ENCODE results near the gene CTBP2.

CTBP2 gene

DNA sequence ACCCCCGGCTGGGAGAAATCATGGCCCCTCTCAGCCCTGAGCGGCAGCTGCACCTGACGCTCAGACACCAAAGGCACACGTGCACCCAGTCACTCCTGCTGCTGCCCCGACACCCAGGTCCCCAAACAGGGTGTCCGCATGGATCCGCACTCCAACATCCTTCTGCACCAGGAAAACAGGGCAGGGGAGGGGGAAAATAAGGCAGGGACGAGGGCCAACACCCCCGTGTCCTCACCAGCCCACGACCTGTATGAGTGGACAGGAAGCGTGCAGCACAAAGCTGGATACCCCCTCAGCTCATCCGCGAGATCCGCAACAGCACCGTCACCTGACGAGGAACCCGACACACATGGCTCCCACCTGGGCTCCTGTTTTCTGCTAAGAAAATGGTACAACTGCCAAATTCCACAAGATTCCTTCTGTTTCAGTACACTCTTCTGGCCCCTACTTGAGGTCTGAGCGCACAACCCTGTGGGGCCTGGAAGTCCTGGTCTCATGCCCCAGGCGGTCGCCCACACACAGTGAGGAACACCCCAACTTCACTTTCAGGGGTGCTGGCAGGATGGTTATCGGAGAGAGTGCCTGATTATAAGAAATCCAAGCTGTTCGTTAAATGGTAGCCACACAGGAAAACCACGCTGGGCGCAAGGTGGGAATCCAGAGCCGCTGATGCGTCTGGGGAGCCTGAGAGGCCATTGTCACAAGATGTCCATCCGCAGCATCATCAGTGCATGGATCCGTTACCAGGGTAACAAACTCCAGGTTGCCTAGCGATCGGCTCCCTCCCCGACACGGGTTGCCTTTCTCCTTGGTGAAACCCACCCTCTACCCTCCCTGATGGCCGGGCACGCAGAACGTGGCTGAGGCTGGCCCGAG is 154.8 kb downstream of the CTBP2 start:
- H3K4me3 ChIP-seq (ENCODE audit: low read depth, low read length) = no peak overlapping the region
- TF ChIP-seq, protein P1, sequence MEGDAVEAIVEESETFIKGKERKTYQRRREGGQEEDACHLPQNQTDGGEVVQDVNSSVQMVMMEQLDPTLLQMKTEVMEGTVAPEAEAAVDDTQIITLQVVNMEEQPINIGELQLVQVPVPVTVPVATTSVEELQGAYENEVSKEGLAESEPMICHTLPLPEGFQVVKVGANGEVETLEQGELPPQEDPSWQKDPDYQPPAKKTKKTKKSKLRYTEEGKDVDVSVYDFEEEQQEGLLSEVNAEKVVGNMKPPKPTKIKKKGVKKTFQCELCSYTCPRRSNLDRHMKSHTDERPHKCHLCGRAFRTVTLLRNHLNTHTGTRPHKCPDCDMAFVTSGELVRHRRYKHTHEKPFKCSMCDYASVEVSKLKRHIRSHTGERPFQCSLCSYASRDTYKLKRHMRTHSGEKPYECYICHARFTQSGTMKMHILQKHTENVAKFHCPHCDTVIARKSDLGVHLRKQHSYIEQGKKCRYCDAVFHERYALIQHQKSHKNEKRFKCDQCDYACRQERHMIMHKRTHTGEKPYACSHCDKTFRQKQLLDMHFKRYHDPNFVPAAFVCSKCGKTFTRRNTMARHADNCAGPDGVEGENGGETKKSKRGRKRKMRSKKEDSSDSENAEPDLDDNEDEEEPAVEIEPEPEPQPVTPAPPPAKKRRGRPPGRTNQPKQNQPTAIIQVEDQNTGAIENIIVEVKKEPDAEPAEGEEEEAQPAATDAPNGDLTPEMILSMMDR (IDR thresholded peaks at IDR 0.05; ENCODE audit: low read depth, low read length) = no peak
- DNase-seq (ENCODE audit: low read depth, low spot score) = no peak
- in situ Hi-C loops (cut with HindIII; ENCODE audit: low sequenced_read_pairs) = no loop called here

DNA sequence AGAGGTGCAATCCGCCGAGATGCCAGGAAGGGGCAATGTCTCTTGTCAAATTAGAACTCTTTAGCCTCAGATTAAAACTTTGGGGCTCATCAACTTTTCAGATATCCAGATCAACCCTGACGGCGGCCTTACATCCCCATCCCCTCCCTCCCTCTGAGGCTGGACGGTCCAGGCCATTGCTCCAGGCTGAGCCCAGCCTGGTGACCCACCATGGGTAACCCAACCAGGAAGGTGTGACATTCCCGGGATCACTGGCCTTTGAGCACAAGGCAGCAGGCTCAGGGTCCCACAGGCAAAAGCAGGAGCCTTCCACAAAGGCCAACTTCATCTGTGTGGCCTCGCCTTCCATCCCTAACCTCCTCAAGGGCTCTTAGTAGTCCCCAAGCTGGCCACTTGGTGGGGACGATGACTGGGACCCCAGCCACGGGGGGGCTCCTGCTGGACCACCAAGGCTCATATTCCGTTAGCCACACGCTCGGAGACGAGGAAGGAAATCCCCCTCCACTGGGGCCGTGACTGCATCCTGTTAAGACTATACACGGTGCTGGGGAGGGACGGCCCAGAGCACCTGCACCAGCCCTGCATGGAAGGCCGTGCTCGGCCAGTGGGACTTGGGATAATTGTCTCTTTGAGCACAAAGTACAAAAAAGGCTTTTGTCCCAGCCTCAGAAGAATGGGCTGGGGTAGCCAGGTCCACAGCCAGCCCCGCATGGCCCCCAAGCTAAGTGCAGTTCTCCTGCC is 155.6 kb downstream of the CTBP2 start:
- in situ Hi-C loops (cut with HindIII; ENCODE audit: low sequenced_read_pairs) = no loop called here
- DNase-seq (ENCODE audit: low read depth, low spot score) = no peak
- H3K4me3 ChIP-seq (ENCODE audit: low read depth, low read length) = no peak overlapping the region
- TF ChIP-seq, protein P1 (IDR thresholded peaks at IDR 0.05; ENCODE audit: low read depth, low read length) = no peak

DNA sequence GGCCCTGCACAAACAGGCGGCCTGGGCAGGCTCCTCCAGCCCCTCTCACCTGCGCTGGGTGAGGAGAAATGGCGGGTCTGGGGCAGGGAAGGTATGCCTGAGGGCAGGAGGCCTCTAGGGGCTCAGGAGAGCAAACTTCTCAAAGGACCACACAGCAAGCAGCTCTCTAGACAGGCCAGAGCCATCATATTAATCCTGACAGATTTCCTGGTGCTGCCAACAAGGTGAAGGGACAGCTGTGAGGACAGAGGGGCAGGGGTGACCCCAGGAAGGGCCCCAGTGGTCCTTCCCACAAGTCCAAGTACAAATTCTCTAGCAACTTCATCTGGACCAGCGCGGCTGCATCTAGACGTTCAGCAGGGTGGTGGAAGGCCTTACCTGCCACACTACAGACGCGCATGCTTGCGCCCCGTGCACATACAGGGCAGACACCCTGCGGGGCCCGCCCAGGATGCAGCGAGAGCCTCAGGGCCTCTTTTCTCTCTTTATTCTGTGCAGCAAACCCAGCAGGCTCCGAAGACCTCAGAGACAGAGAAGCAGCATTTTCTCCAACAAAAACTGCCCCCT is 156.4 kb downstream of the CTBP2 start:
- no peak overlapping the region for H3K4me3 ChIP-seq (ENCODE audit: low read depth, low read length)
- DNase-seq (ENCODE audit: low read depth, low spot score) = no peak
- in situ Hi-C loops (cut with HindIII; ENCODE audit: low sequenced_read_pairs) = no loop called here
- TF ChIP-seq, protein P1 (IDR thresholded peaks at IDR 0.05; ENCODE audit: low read depth, low read length) = no peak

DNA sequence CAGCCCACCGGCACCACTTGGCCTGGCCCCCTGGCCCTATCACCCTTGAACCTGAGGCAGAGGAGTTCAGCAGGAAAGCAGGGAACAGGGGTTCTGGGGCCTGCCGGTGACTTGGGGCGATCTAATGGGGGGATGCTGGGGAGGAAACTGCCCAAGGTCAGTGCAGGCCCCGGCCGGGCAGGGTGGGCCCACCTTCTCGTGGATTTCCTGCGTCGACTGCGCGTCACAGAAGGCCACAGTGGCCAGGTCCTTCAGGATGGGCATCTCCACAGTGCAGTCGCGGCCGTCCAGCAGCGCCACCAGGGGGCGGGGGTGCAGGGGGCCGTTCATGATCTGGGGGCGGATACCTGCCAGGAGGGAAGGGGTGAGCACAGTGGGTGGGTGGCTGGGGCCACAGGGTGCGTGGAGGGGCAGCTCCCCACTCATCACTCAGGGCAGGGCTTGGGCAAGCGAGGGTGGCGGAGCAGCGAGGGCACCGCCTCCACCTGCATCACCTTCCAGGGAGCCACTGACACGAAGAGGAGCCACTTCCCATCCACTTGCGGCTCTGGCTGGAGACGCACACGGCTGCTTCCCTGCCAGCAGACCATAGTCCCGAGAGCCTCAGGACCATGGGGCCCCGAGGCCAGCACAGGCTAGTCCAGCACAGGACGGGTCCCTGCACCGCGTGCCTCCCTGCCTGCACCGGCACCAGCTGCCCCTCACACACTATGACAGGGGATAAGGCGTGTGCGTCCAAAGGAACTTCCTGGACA is 157.0 kb downstream of the CTBP2 start:
- H3K4me3 ChIP-seq (ENCODE audit: low read depth, low read length) = no peak overlapping the region
- TF ChIP-seq, protein P1 (IDR thresholded peaks at IDR 0.05; ENCODE audit: low read depth, low read length) = no peak
- in situ Hi-C loops (cut with HindIII; ENCODE audit: low sequenced_read_pairs) = no loop called here
- no peak for DNase-seq (ENCODE audit: low read depth, low spot score)

DNA sequence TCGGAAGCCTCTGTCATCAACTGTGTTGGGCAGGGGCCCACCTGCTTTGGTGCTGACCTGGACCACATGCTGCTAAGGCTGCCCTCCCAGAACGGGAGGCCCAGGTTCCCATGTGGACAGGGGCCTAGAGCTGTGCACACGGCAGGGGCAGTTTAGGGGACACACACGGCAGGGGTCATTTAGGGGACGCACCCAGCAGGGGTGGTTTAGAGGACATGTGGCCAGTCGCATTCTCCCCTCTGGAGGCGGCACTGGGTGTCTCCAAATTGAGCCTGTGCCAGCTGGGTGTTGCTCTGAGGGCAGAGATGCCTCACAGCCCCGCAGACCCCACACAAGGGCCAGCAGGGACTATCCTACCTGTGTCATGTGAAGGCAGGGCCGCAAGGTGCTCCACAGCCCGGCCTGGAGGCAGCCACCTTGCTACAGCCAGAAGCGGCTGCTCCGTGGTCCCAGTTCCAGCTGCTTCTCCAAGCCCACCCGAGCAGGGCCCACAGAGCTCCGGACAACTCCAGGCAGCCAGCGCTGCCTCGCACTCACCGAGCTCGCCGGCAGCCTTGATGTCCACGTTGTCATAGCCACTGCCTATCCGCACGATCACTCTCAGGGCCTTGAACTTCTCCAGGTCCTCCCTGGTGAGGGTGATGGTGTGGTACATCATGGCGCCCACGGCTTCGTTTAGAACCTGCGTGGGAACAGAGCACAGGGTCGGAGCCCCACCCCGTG is 157.8 kb downstream of the CTBP2 start:
- in situ Hi-C loops (cut with HindIII; ENCODE audit: low sequenced_read_pairs) = no loop called here
- TF ChIP-seq, protein P1 (IDR thresholded peaks at IDR 0.05; ENCODE audit: low read depth, low read length) = no peak
- no peak for DNase-seq (ENCODE audit: low read depth, low spot score)
- H3K4me3 ChIP-seq (ENCODE audit: low read depth, low read length) = no peak overlapping the region
